ENCODE results near the gene PRKAA1.

DNA sequence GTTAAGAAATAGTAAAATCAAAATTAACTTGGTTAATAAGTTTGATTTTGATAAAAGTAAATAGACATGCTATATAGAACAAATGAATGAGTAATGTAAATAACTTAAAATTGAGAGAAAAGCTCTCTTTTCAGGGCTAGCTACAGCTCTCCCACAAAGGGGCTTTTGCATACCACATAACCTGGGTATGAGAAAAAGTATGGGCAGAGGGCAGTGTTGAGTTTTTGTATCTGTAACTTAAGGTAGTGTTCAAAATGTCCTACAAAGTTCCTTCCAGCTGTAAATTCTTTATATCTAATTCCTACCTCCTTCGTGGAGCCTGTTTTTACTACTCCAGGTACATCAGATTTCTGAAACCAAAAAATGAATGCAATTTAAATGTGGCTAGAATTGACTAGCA, 23.6 kb downstream of the PRKAA1 start:
- TF ChIP-seq, protein P1, sequence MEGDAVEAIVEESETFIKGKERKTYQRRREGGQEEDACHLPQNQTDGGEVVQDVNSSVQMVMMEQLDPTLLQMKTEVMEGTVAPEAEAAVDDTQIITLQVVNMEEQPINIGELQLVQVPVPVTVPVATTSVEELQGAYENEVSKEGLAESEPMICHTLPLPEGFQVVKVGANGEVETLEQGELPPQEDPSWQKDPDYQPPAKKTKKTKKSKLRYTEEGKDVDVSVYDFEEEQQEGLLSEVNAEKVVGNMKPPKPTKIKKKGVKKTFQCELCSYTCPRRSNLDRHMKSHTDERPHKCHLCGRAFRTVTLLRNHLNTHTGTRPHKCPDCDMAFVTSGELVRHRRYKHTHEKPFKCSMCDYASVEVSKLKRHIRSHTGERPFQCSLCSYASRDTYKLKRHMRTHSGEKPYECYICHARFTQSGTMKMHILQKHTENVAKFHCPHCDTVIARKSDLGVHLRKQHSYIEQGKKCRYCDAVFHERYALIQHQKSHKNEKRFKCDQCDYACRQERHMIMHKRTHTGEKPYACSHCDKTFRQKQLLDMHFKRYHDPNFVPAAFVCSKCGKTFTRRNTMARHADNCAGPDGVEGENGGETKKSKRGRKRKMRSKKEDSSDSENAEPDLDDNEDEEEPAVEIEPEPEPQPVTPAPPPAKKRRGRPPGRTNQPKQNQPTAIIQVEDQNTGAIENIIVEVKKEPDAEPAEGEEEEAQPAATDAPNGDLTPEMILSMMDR (IDR thresholded peaks at IDR 0.05; ENCODE audit: insufficient read depth, low read length, poor library complexity, severe bottlenecking), result no peak
- TF ChIP-seq EZH2phosphoT487 (conservative IDR thresholded peaks at IDR 0.05; ENCODE audit: low read length), result no peak

Measured in SU-DHL-6 (cell line).